HEK293T (cell line): ENCODE measurements around the gene L3MBTL4.

Experiments
- CTCF ChIA-PET: fragments of 350-600 bp; formaldehyde crosslinking; extraction: SDS; loops from one replicate; lab custom pipeline; 2021; ENCODE audit warnings: antibody characterized with exemption, inconsistent platforms; lab: Yijun Ruan, JAX
- POLR2A ChIA-PET: fragments of 350-600 bp; formaldehyde crosslinking; extraction: SDS; loops from one replicate; lab custom pipeline; 2020; ENCODE audit warnings: antibody characterized with exemption, inconsistent platforms; lab: Yijun Ruan, JAX
- DNase-seq: peaks from one replicate; pipeline ENCODE4 v3.0.0; 2012; ENCODE audit warnings: mixed read lengths; ENCODE audit errors: extremely low spot score
- ARNT ChIP-seq: fragments of 450-650 bp; IDR thresholded peaks from 2 replicates; pipeline ENCODE4 v1.6.1; 2017; ENCODE audit warnings: mild to moderate bottlenecking
- BHLHE40 ChIP-seq: fragments of 450-650 bp; IDR thresholded peaks from 2 replicates; pipeline ENCODE4 v1.6.1; 2016; ENCODE audit warnings: mild to moderate bottlenecking, moderate library complexity, borderline replicate concordance
- CTBP1 ChIP-seq: fragments of 450-650 bp; IDR thresholded peaks from 2 replicates; pipeline ENCODE4 v1.6.1; 2016; ENCODE audit warnings: borderline replicate concordance
- ELF4 ChIP-seq: fragments of 450-650 bp; IDR thresholded peaks from 2 replicates; pipeline ENCODE4 v1.6.1; 2017; ENCODE audit warnings: antibody characterized with exemption
- FOXA1 ChIP-seq: fragments of 450-650 bp; IDR thresholded peaks from 2 replicates; pipeline ENCODE4 v1.6.1; 2016; ENCODE audit warnings: mild to moderate bottlenecking
- FOXK2 ChIP-seq: fragments of 450-650 bp; IDR thresholded peaks from 2 replicates; pipeline ENCODE4 v1.6.1; 2016; ENCODE audit warnings: mild to moderate bottlenecking
- FOXM1 ChIP-seq: fragments of 450-650 bp; IDR thresholded peaks from 2 replicates; pipeline ENCODE4 v1.6.1; 2017; ENCODE audit warnings: mild to moderate bottlenecking, borderline replicate concordance
- HDGF ChIP-seq: fragments of 450-650 bp; IDR thresholded peaks from 2 replicates; pipeline ENCODE4 v1.6.1; 2017; ENCODE audit warnings: antibody characterized with exemption, borderline replicate concordance
- L3MBTL2 ChIP-seq: fragments of 450-650 bp; conservative IDR thresholded peaks from 2 replicates; pipeline ENCODE4 v1.6.1; 2016; ENCODE audit warnings: mild to moderate bottlenecking
- LEF1 ChIP-seq: fragments of 450-650 bp; IDR thresholded peaks from 2 replicates; pipeline ENCODE4 v1.6.1; 2017; ENCODE audit warnings: mild to moderate bottlenecking, borderline replicate concordance
- NFRKB ChIP-seq: fragments of 450-650 bp; IDR thresholded peaks from 2 replicates; pipeline ENCODE4 v1.6.1; 2016; ENCODE audit warnings: mild to moderate bottlenecking, moderate library complexity
- PKNOX1 ChIP-seq: fragments of 450-650 bp; IDR thresholded peaks from 2 replicates; pipeline ENCODE4 v1.6.1; 2016
- SP1 ChIP-seq: fragments of 450-650 bp; IDR thresholded peaks from 2 replicates; pipeline ENCODE4 v1.6.1; 2017
- SUZ12 ChIP-seq: fragments of 450-650 bp; IDR thresholded peaks from 2 replicates; pipeline ENCODE4 v1.6.1; 2016; ENCODE audit warnings: mild to moderate bottlenecking
- TARDBP ChIP-seq: fragments of 450-650 bp; IDR thresholded peaks from 2 replicates; pipeline ENCODE4 v1.6.1; 2016
- ZNF384 ChIP-seq: fragments of 450-650 bp; IDR thresholded peaks from 2 replicates; pipeline ENCODE4 v1.6.1; 2016

The L3MBTL4 gene

GRCh38 chr18:6437937-6438818 is 23.5 kb upstream of the L3MBTL4 start:
- ChIA-PET CTCF (interaction anchor here (0.7 kb wide), 1 partner anchor 1368 kb away, joined by 4 read pairs; no protein-coding TSS in a partner anchor), POLR2A (interaction anchor here (0.6 kb wide), 1 partner anchor 25 kb away, joined by 3 read pairs; no protein-coding TSS in a partner anchor)
- DNase-seq = no peak
- no peak for TF ChIP-seq SP1
- no peak for TF ChIP-seq BHLHE40
- no peak for TF ChIP-seq FOXK2
- TF ChIP-seq LEF1 = no peak
- TF ChIP-seq L3MBTL2 = no peak
- no peak for TF ChIP-seq ZNF384

DNA sequence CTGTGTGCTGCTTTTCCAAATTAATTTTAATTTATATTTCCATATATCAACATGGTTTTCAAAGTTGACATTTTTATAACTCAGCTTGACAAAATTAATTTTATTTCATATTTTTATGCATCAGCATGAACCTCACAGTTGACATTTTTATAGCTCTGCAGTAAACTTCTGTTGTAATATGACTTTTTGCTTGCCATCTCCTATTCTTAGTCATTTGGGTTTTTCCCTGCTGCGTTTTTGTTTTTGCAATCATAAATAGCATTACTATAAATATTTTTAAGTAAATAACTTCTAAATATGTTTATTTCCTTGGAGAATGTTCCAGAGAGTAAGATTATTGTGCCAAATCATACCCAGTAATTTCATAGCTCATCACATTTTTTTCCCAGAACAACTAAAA is 21.0 kb upstream of the L3MBTL4 start:
- TF ChIP-seq FOXA1 = no peak
- TF ChIP-seq CTBP1 = no peak
- no peak for TF ChIP-seq LEF1
- no peak for TF ChIP-seq SP1
- TF ChIP-seq BHLHE40 = no peak
- TF ChIP-seq TARDBP = no peak
- no peak for TF ChIP-seq HDGF
- DNase-seq = no peak
- CTCF ChIA-PET = no interaction called here
- POLR2A ChIA-PET = no interaction called here

DNA sequence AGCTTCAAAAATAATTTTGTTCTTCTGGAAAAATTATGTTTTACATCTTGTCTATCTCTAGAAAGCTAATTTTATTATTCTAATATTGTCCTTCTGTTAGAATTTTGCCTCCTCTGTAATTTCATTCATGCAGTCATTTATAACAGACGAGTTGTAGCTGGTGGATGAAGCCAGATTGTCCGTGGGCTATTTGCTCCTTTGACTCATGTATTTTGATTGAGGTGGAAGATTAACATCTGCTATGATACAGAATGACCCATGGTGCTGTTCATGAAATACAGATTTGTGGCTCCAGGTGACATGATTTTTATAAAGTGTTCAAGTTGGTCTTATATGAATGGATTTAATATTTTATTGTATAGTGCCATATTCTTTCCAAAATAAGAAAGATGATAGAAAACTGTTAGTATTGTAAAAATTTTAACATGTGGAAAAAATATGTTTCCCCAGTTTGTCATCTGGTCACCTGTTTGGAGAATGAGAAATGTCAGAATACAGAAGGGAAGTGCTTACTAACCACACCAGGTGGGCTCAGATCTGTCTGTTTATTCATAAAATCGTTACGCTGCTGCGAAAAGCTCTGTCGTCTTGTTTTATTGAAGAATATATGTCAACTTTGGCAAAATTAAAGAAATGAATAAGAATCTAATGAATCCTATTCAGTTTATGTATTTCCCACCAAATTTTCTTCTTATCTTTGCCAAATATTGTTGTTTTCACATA is 20.4 kb upstream of the L3MBTL4 start:
- TF ChIP-seq CTBP1 (no peak), NFRKB (no peak), ZNF384 (no peak), PKNOX1 (no peak), FOXK2 (no peak)
- CTCF ChIA-PET = no interaction called here
- no peak for DNase-seq
- POLR2A ChIA-PET = no interaction called here

DNA sequence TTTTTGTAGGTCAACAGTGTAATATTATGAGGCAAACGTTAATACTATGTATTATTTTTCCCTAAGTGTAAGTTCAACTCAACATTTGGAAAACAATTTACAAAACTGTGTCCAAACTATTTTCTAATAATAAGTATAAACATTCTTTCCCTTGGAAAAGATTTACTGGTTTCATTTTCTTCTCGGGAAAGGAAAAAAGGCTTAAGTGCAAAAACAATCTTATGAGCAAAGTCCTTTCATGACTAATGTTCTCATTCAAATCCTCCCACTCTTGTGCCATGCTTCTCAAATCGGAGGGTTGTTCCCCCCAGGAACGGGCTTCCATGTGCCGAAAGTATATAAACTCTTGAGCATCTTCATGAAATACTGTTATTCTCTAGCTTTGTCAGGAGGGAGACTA is 19.8 kb upstream of the L3MBTL4 start:
- POLR2A ChIA-PET = no interaction called here
- CTCF ChIA-PET = no interaction called here
- no peak for TF ChIP-seq HDGF
- DNase-seq = no peak

- DNase-seq = no peak
- TF ChIP-seq NFRKB (no peak), FOXM1 (no peak), FOXK2 (no peak), SP1 (no peak), SUZ12 (no peak), PKNOX1 (no peak), ELF4 (no peak), HDGF (no peak), TARDBP (no peak), FOXA1 (no peak), LEF1 (no peak)
- CTCF ChIA-PET = no interaction called here
- POLR2A ChIA-PET = no interaction called here
Observed at GRCh38 chr18:6431659-6432318, 17.1 kb upstream of the L3MBTL4 start.

GRCh38 chr18:6428851-6429395 is 14.2 kb upstream of the L3MBTL4 start:
- ChIA-PET POLR2A (no interaction called here), CTCF (no interaction called here)
- TF ChIP-seq SUZ12 (no peak), FOXA1 (no peak), PKNOX1 (no peak), HDGF (no peak), CTBP1 (no peak), ELF4 (no peak), BHLHE40 (no peak), SP1 (no peak), NFRKB (no peak), ARNT (no peak), L3MBTL2 (no peak), ZNF384 (no peak)
- DNase-seq = no peak
